Measurements from ENCODE around the gene SNAP29. TPM values are rescaled to one million over a fixed set of nuclear protein-coding genes. Genes with fewer than 3 reads are reported as not detected.

Gene SNAP29
- total and polyA plus RNA-seq, 9 of the 15 experiments (the other 6 are each of a cell fraction or from before 2014, with no cell fraction given): 19.5 to 250 (median 75.9) TPM

GRCh38 chr22:20833225-20833665 is 25.6 kb upstream of the SNAP29 start (continued):
- TF ChIP-seq, protein P1, sequence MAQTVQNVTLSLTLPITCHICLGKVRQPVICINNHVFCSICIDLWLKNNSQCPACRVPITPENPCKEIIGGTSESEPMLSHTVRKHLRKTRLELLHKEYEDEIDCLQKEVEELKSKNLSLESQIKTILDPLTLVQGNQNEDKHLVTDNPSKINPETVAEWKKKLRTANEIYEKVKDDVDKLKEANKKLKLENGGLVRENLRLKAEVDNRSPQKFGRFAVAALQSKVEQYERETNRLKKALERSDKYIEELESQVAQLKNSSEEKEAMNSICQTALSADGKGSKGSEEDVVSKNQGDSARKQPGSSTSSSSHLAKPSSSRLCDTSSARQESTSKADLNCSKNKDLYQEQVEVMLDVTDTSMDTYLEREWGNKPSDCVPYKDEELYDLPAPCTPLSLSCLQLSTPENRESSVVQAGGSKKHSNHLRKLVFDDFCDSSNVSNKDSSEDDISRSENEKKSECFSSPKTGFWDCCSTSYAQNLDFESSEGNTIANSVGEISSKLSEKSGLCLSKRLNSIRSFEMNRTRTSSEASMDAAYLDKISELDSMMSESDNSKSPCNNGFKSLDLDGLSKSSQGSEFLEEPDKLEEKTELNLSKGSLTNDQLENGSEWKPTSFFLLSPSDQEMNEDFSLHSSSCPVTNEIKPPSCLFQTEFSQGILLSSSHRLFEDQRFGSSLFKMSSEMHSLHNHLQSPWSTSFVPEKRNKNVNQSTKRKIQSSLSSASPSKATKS (CRISPR knock-in tag; IDR thresholded peaks at IDR 0.05): no peak
- TF ChIP-seq FOXM1 (IDR thresholded peaks at IDR 0.05; ENCODE audit: low read depth) (no peak), FOXM1 (CRISPR knock-in tag; IDR thresholded peaks at IDR 0.05; ENCODE audit: low read depth) (no peak), TAF9B (IDR thresholded peaks at IDR 0.05; ENCODE audit: partially characterized antibody) (no peak), FIP1L1 (IDR thresholded peaks at IDR 0.05; ENCODE audit: low read depth, low read length, poor library complexity, severe bottlenecking) (no peak), TCF3 (CRISPR knock-in tag; IDR thresholded peaks at IDR 0.05) (no peak), TCF7L2 (IDR thresholded peaks at IDR 0.05; ENCODE audit: low read depth, low read length) (no peak), SMC3 (conservative IDR thresholded peaks at IDR 0.05; ENCODE audit: insufficient read depth, low read depth, low read length) (no peak), ZNF583 (CRISPR knock-in tag; IDR thresholded peaks at IDR 0.05) (no peak), BMI1 (IDR thresholded peaks at IDR 0.05; ENCODE audit: low read length) (no peak), ZNF263 (CRISPR knock-in tag; IDR thresholded peaks at IDR 0.05; ENCODE audit: borderline replicate concordance) (no peak), JUN (IDR thresholded peaks at IDR 0.05; ENCODE audit: borderline replicate concordance, low read depth, low read length) (no peak), JUN (CRISPR knock-in tag; IDR thresholded peaks at IDR 0.05; ENCODE audit: borderline replicate concordance) (peak; percentile 82; the same call in 1 of the 2 replicates), CREB1 (IDR thresholded peaks at IDR 0.05) (no peak), CREB1 (CRISPR knock-in tag; IDR thresholded peaks at IDR 0.05) (no peak), EP300 (IDR thresholded peaks at IDR 0.05; ENCODE audit: low read length) (no peak), ZC3H11A (IDR thresholded peaks at IDR 0.05; ENCODE audit: low read depth, low read length) (no peak), SMARCC2 (IDR thresholded peaks at IDR 0.05; ENCODE audit: low read depth) (no peak), ATF3 (IDR thresholded peaks at IDR 0.05) (no peak), ATF3 (CRISPR knock-in tag; conservative IDR thresholded peaks at IDR 0.05) (no peak), RB1 (IDR thresholded peaks at IDR 0.05; ENCODE audit: low read depth) (no peak), SRSF3 (IDR thresholded peaks at IDR 0.05; ENCODE audit: insufficient read depth, low read length) (no peak), SRF (CRISPR knock-in tag; IDR thresholded peaks at IDR 0.05) (no peak), MYNN (IDR thresholded peaks at IDR 0.05) (no peak), MYNN (CRISPR knock-in tag; IDR thresholded peaks at IDR 0.05) (0 out of 2 replicates have a peak, but pooled peaks have one; percentile 30)
- TF ChIP-seq, protein P2, sequence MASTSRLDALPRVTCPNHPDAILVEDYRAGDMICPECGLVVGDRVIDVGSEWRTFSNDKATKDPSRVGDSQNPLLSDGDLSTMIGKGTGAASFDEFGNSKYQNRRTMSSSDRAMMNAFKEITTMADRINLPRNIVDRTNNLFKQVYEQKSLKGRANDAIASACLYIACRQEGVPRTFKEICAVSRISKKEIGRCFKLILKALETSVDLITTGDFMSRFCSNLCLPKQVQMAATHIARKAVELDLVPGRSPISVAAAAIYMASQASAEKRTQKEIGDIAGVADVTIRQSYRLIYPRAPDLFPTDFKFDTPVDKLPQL (IDR thresholded peaks at IDR 0.05; ENCODE audit: extremely low read depth, insufficient read length): no peak
- TF ChIP-seq, protein P3, sequence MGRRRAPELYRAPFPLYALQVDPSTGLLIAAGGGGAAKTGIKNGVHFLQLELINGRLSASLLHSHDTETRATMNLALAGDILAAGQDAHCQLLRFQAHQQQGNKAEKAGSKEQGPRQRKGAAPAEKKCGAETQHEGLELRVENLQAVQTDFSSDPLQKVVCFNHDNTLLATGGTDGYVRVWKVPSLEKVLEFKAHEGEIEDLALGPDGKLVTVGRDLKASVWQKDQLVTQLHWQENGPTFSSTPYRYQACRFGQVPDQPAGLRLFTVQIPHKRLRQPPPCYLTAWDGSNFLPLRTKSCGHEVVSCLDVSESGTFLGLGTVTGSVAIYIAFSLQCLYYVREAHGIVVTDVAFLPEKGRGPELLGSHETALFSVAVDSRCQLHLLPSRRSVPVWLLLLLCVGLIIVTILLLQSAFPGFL (CRISPR knock-in tag; IDR thresholded peaks at IDR 0.05): no peak
- TF ChIP-seq, protein P4, sequence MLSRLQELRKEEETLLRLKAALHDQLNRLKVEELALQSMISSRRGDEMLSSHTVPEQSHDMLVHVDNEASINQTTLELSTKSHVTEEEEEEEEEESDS (CRISPR knock-in tag; IDR thresholded peaks at IDR 0.05): no peak
